B cell (primary cell): Measurements from ENCODE around the gene HHAT. TPM values are rescaled to one million over a fixed set of nuclear protein-coding genes. Genes with fewer than 3 reads are reported as not detected.

Experiments used
- ATAC-seq: fragments of 200-7000 bp; cut with Tn5 transposase; one replicate; pipeline ENCODE4 v1.10.0; 2021; ENCODE audit warnings: low read depth, mild to moderate bottlenecking, moderate number of reproducible peaks, moderate library complexity
- CTCF ChIA-PET: fragments of 350-600 bp; sonication (Branson Sonifier 250); formaldehyde crosslinking; loops from one replicate; lab custom pipeline; 2021; ENCODE audit warnings: antibody characterized with exemption, inconsistent platforms; lab: Charles Lee
- POLR2A ChIA-PET: fragments of 350-600 bp; sonication (Branson Sonifier 250); formaldehyde crosslinking; loops from one replicate; lab custom pipeline; 2021; ENCODE audit warnings: antibody characterized with exemption; lab: Charles Lee
- DNase-seq: peaks from one replicate; pipeline ENCODE4 v3.0.0; 2013
- H2AFZ ChIP-seq: 2 replicates; pipeline ENCODE4 v1.6.1; 2012; ENCODE audit warnings: mild to moderate bottlenecking, low read depth, low read length; ENCODE audit not compliant: insufficient read depth, poor library complexity, severe bottlenecking
- H3K27ac ChIP-seq, 2 donors: 1 replicate in 1 of 2; 2 replicates in 1 of 2; pipeline ENCODE4 v1.5.1; 2012 to 2013; ENCODE audit warnings: low read length in 2 of 2, mild to moderate bottlenecking in 2 of 2, moderate library complexity in 1 of 2
- H3K27me3 ChIP-seq, 4 experiments: fragments of 200-600 bp in 1 of 4; sonication (generic) in 1 of 4; replicated peaks in 1 of 4; 1 replicate in 2 of 4; 2 replicates in 2 of 4; pipeline versions ENCODE4 v1.6.1 to v1.7.0; 2013 to 2016; ENCODE audit warnings: low read length in 3 of 4, mild to moderate bottlenecking in 2 of 4, mixed read lengths in 1 of 4, moderate library complexity in 1 of 4; ENCODE audit not compliant: insufficient read depth in 4 of 4, control insufficient read depth in 3 of 4; ENCODE audit errors: control extremely low read depth in 1 of 4
- H3K36me3 ChIP-seq, 2 experiments: replicated peaks in 1 of 2; 1 replicate in 1 of 2; 2 replicates in 1 of 2; pipeline versions ENCODE4 v1.6.1 to v1.7.1; 2013; ENCODE audit warnings: low read length in 1 of 2; ENCODE audit not compliant: insufficient read depth in 2 of 2, control insufficient read depth in 1 of 2; ENCODE audit errors: control extremely low read depth in 1 of 2, extremely low read depth in 1 of 2
- H3K4me1 ChIP-seq, 2 donors: fragments of 200-600 bp in 1 of 2; sonication (generic) in 1 of 2; 1 replicate in 1 of 2; 2 replicates in 1 of 2; pipeline versions ENCODE4 v1.5.1 to v1.6.1; 2013 to 2017; ENCODE audit warnings: low read length in 2 of 2; ENCODE audit not compliant: control insufficient read depth in 2 of 2, insufficient read depth in 2 of 2
- H3K4me2 ChIP-seq: replicated peaks from 2 replicates; pipeline ENCODE3; 2012; ENCODE audit warnings: mild to moderate bottlenecking, low read depth, low read length; ENCODE audit not compliant: poor library complexity, severe bottlenecking
- H3K4me3 ChIP-seq, 5 experiments: fragments of 200-600 bp in 1 of 5; sonication (generic) in 1 of 5; 1 replicate in 3 of 5; 2 replicates in 2 of 5; pipeline versions ENCODE4 v1.5.1 to v1.7.0; 2011 to 2016; ENCODE audit warnings: low read length in 4 of 5, mild to moderate bottlenecking in 4 of 5, low read depth in 2 of 5, control low read depth in 1 of 5, moderate library complexity in 1 of 5; ENCODE audit not compliant: insufficient read depth in 1 of 5; ENCODE audit errors: control extremely low read depth in 1 of 5, extremely low read depth in 1 of 5
- H3K79me2 ChIP-seq: fragments of 200-600 bp; sonication (generic); one replicate; pipeline ENCODE4 v1.6.0; 2016; ENCODE audit warnings: low read length; ENCODE audit not compliant: control insufficient read depth, insufficient read depth
- H3K9ac ChIP-seq: fragments of 200-600 bp; sonication (generic); 2 replicates; pipeline ENCODE4 v1.6.1; 2017; ENCODE audit warnings: mild to moderate bottlenecking, low read length, moderate library complexity
- H3K9me3 ChIP-seq, 3 donors: one replicate each; pipeline versions ENCODE4 v1.6.1 to v1.7.1; 2013; ENCODE audit warnings: low read length in 2 of 3; ENCODE audit not compliant: control insufficient read depth in 2 of 3, insufficient read depth in 1 of 3; ENCODE audit errors: control extremely low read depth in 1 of 3
- H4K20me1 ChIP-seq: 2 replicates; pipeline ENCODE4 v1.6.0; 2012; ENCODE audit warnings: mild to moderate bottlenecking, low read length; ENCODE audit not compliant: insufficient read depth, control insufficient read depth, poor library complexity, severe bottlenecking
- H3K27ac Mint-ChIP-seq: one replicate; pipeline ENCODE4 v1.8.0; 2021; ENCODE audit warnings: mixed read lengths
- H3K27me3 Mint-ChIP-seq: one replicate; pipeline ENCODE4 v1.8.0; 2021; ENCODE audit warnings: mixed read lengths
- H3K4me1 Mint-ChIP-seq: one replicate; pipeline ENCODE4 v1.8.0; 2021; ENCODE audit warnings: mixed read lengths
- H3K4me3 Mint-ChIP-seq: one replicate; pipeline ENCODE4 v1.8.0; 2021; ENCODE audit warnings: mixed read lengths
- H3K9me3 Mint-ChIP-seq: one replicate; pipeline ENCODE4 v1.8.0; 2022; ENCODE audit warnings: mixed read lengths; ENCODE audit not compliant: insufficient read depth
- EZH2 ChIP-seq: IDR thresholded peaks from 2 replicates; pipeline ENCODE4 v1.6.1; 2012; ENCODE audit warnings: borderline replicate concordance, low read depth, mild to moderate bottlenecking, moderate library complexity, low read length; ENCODE audit not compliant: insufficient read depth, poor library complexity, severe bottlenecking
- WGBS: methylation state at CpG from one replicate; pipeline ENCODE4 v1.1.5; 2013; ENCODE audit warnings: missing lambda C conversion rate; ENCODE audit not compliant: insufficient coverage; 5-methylcytosine and 5-hydroxymethylcytosine counted together
- intact Hi-C: fragments of 100-400 bp; cut with micrococcal nuclease; formaldehyde crosslinking; loops from one replicate; pipeline ENCODE4 v1.10.0; 2022
- polyA plus RNA-seq: library from polyadenylated mRNA; depleted of rRNA; stranded (reverse); fragments of >200 nt; gene quantifications from 2 replicates; pipeline ENCODE4 v1.2.3, GENCODE V29; 2012
- total RNA-seq, 2 donors: library from RNA; stranded (reverse); fragments of 120-200 nt in 1 of 2; gene quantifications; 1 replicate in 1 of 2; 2 replicates in 1 of 2; pipeline versions ENCODE4 v1.2.3 to v1.2.4, GENCODE V29; 2013 to 2022
- TF ChIP-seq, protein P1 (sequence below): fragments of 200-600 bp; IDR thresholded peaks from one replicate; pipeline ENCODE4 v1.8.0; 2022; ENCODE audit warnings: antibody characterized with exemption, mild to moderate bottlenecking

HHAT gene
- total and polyA plus RNA-seq, 2 donors (not counting 1 experiment from before 2014, with no cell fraction given), result 4.0 to 28.2 TPM

DNA sequence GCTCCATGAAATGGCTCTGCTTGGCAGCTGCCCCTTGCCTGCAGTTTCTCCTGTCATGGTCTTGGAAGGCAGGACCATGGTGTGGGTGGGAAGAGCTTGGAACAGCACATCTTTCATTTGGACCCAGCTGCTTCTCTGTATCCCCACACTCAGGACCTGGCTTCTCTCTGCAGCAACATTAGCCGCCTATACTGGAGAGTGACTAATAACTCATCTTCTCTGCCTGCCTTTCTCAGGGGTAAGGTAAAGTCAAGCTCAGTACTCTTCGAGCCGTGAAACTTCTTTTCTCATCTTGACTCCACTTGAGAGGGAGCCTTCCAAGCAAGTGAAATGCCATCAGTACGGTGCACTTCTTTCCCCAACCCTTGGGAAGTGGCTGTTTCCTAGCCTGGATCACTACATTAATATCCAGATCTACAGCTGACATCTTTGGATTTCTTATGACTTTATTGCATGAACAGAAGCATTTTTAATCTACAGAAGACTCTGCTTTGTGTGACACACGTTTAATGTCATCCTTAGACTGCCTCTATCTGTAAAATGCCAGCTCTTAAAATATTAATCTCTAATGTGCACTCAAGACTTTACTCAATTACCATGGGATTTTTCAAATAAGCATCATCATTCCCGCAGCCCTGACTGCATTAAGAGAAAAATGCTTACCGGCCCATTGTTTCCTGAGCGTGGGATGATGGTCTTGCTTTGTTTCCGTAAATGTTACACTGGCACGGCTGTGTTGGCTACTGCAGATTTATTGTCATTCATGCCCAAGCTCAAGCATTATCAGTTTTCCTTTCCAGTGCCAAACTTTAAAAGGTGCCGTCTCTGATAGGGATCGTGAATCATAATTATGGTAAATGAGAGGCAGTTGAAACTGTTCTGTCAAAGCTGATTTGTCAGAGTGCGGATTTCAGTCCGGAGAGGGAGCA lies 242.9 kb downstream of the HHAT start:
- DNase-seq, result no peak
- intact Hi-C loops, result no loop called here

DNA sequence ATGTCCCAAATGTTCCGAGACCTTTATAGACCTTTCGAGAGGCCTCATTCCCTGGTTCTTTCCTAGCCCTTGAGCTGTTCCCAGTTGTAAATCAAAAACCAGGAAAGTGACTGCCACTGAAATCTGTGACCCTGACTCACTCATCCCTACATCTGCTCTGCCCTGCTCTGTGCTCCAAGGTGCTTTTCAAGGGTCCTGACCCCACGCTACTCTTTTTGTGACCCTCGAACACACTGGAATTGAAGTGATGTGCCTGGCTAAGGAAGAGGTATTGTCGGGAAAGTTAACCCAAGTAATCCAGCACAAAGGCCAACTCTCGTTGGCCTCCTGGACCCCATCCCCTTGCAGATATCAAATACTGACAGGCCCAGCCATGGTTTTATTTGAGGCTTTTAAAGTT lies 244.4 kb downstream of the HHAT start:
- Histone ChIP-seq H3K4me3 (no peak overlapping the region), H3K27me3 (no peaks in the 10 kb centered on the region), H3K9ac (no peak overlapping the region), H3K9me3 (no peaks in the 10 kb centered on the region), H3K4me1 (no peaks in the 10 kb centered on the region), H4K20me1 (no peaks in the 10 kb centered on the region), H3K36me3 (no peaks in the 10 kb centered on the region), H3K4me2 (no peak overlapping the region), H3K27ac (no peak overlapping the region), H3K79me2 (no peaks in the 10 kb centered on the region), H2AFZ (no peak overlapping the region)
- no peaks in the 10 kb centered on the region for H3K9me3 Mint-ChIP-seq
- intact Hi-C loops, result no loop called here
- H3K4me1 Mint-ChIP-seq, result no peaks in the 10 kb centered on the region
- no peaks in the 10 kb centered on the region for H3K27me3 Mint-ChIP-seq
- DNase-seq, result no peak
- no peak overlapping the region for H3K27ac Mint-ChIP-seq
- no peak overlapping the region for H3K4me3 Mint-ChIP-seq
- POLR2A ChIA-PET, result no interaction called here
- no peak for TF ChIP-seq EZH2
- TF ChIP-seq, protein P1, sequence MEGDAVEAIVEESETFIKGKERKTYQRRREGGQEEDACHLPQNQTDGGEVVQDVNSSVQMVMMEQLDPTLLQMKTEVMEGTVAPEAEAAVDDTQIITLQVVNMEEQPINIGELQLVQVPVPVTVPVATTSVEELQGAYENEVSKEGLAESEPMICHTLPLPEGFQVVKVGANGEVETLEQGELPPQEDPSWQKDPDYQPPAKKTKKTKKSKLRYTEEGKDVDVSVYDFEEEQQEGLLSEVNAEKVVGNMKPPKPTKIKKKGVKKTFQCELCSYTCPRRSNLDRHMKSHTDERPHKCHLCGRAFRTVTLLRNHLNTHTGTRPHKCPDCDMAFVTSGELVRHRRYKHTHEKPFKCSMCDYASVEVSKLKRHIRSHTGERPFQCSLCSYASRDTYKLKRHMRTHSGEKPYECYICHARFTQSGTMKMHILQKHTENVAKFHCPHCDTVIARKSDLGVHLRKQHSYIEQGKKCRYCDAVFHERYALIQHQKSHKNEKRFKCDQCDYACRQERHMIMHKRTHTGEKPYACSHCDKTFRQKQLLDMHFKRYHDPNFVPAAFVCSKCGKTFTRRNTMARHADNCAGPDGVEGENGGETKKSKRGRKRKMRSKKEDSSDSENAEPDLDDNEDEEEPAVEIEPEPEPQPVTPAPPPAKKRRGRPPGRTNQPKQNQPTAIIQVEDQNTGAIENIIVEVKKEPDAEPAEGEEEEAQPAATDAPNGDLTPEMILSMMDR, result no peak
- ATAC-seq, result no peak
- WGBS, result 100% methylated on average over 3 of the region's 6 CpGs
- CTCF ChIA-PET, result interaction anchor here (1.6 kb wide), 1 partner anchor 13 kb away, joined by 4 read pairs; no protein-coding TSS in a partner anchor

More for the DNA sequence above, 242.9 kb downstream of the HHAT start:
- H3K4me3 Mint-ChIP-seq, result no peak overlapping the region
- 89% methylated on average over 9 of the region's 14 CpGs for WGBS
- Histone ChIP-seq H3K27ac (no peak overlapping the region), H3K9ac (no peak overlapping the region), H3K36me3 (no peaks in the 10 kb centered on the region), H2AFZ (no peak overlapping the region), H3K4me2 (no peak overlapping the region), H3K4me1 (no peaks in the 10 kb centered on the region), H3K4me3 (no peak overlapping the region), H3K9me3 (no peaks in the 10 kb centered on the region), H4K20me1 (no peaks in the 10 kb centered on the region), H3K27me3 (no peaks in the 10 kb centered on the region), H3K79me2 (no peaks in the 10 kb centered on the region)
- no peaks in the 10 kb centered on the region for H3K27me3 Mint-ChIP-seq
- no peaks in the 10 kb centered on the region for H3K4me1 Mint-ChIP-seq
- CTCF ChIA-PET, result interaction anchor here (1.6 kb wide), 1 partner anchor 15 kb away, joined by 4 read pairs; no protein-coding TSS in a partner anchor
- no peak for ATAC-seq
- POLR2A ChIA-PET, result no interaction called here
- TF ChIP-seq EZH2, result no peak
- TF ChIP-seq, protein P1, result no peak
- no peak overlapping the region for H3K27ac Mint-ChIP-seq
- H3K9me3 Mint-ChIP-seq, result no peaks in the 10 kb centered on the region
